ENCODE data around the gene GLYR1. TPM values are rescaled to one million over a fixed set of nuclear protein-coding genes. Genes with fewer than 3 reads are reported as not detected.

Gene GLYR1
- total and polyA plus RNA-seq, 2 of the 4 experiments (the other 2 are of a cell fraction), result 26.0 to 54.2 TPM

DNA sequence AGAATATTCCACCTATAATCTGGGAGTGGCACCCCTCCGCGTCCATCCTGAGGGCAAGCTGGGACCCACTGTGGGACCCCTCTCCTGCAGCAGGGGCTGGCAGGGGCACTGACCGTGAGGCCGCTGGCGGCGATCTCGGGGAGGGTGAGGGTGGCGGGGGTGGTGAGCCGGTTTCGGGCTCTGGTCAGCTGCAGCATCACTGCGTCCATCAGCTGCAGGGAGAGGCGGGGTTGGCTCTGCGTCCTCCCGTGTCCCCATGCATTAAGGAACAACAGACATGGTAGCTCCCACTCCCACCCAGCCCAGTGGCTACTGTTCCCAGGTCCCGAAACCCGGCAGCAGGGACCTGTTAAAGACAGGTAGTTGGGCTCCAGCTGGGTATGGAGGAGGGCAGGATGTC is 48.6 kb downstream of the GLYR1 start:
- Histone ChIP-seq H3K23ac (ENCODE audit: low read depth, low read length) (no peak overlapping the region), H3K27ac (ENCODE audit: insufficient read depth, low read length) (no peak overlapping the region), H3K14ac (replicated peaks; ENCODE audit: low read depth, low read length) (no peak overlapping the region), H3K4ac (ENCODE audit: low read depth, low read length) (no peak overlapping the region), H3K4me3 (ENCODE audit: insufficient read depth, low read depth, low read length) (no peak overlapping the region), H3K79me1 (ENCODE audit: low read depth in 1 of 2, low read length in 2 of 2) (0 out of 4 replicates have a peak, but pooled peaks cover 0 to 7% of the 10 kb centered on the region in 2 experiments), H2AK9ac (replicated peaks; ENCODE audit: low read depth, low read length, poor library complexity) (no peak overlapping the region), H4K5ac (ENCODE audit: low read depth, low read length) (no peak overlapping the region), H4K20me1 (ENCODE audit: insufficient read depth, low read length) (no peaks in the 10 kb centered on the region), H2BK15ac (ENCODE audit: low read depth, low read length) (no peak overlapping the region), H4K8ac (ENCODE audit: low read depth in 2 of 2, low read length in 2 of 2) (no peak overlapping the region), H4K91ac (ENCODE audit: insufficient read depth, low read depth, low read length) (no peak overlapping the region), H2AFZ (replicated peaks; ENCODE audit: low read length, poor library complexity) (no peak overlapping the region), H2AK5ac (ENCODE audit: low read depth, low read length) (no peak overlapping the region), H2BK20ac (ENCODE audit: low read depth, low read length) (no peak overlapping the region), H3K9me1 (ENCODE audit: insufficient read depth, low read length) (no peaks in the 10 kb centered on the region), H3K27me3 (ENCODE audit: control insufficient read depth, insufficient read depth, low read length) (no peaks in the 10 kb centered on the region), H3K4me2 (ENCODE audit: low read depth, low read length) (no peak overlapping the region), H3K9me3 (ENCODE audit: control insufficient read depth, insufficient read depth, low read length) (no peaks in the 10 kb centered on the region), H3K18ac (ENCODE audit: low read depth, low read length) (no peak overlapping the region), H3K36me3 (ENCODE audit: control insufficient read depth, insufficient read depth, low read length) (peaks cover 2% of the 10 kb centered on the region; the same call in 1 of the 2 replicates), H2BK120ac (ENCODE audit: low read depth, low read length) (no peak overlapping the region), H2BK5ac (ENCODE audit: low read depth, low read length, poor library complexity, severe bottlenecking) (no peak overlapping the region), H3K56ac (ENCODE audit: extremely low read depth, insufficient read depth, low read length) (no peak overlapping the region), H3K9ac (ENCODE audit: low read depth, low read length) (no peak overlapping the region), H3K4me1 (ENCODE audit: control insufficient read depth, insufficient read depth, low read length) (peaks cover 5% of the 10 kb centered on the region; the same call in 1 of the 2 replicates)
- dilution Hi-C loops (cut with HindIII; ENCODE audit: low sequenced_read_pairs, unreplicated experiment) (no loop called here), intact Hi-C loops (cut with micrococcal nuclease) (no loop called here), in situ Hi-C loops (cut with MboI; ENCODE audit: low sequenced_read_pairs) (no loop called here)
- WGBS, 2 experiments (ENCODE audit: extremely low coverage in 2 of 2, insufficient read length in 1 of 2), result no CpG with 5 or more reads among the region's 16 CpGs
- TF ChIP-seq RFX5 (IDR thresholded peaks at IDR 0.05; ENCODE audit: low read depth, low read length) (no peak), MAZ (IDR thresholded peaks at IDR 0.05; ENCODE audit: borderline replicate concordance, low read depth, low read length) (no peak), RCOR1 (IDR thresholded peaks at IDR 0.05; ENCODE audit: insufficient replicate concordance, low read length) (no peak), POLR2A (IDR thresholded peaks at IDR 0.05; ENCODE audit: low read depth, low read length) (no peak), CHD1 (IDR thresholded peaks at IDR 0.05; ENCODE audit: low read depth, low read length) (no peak), NFE2L2 (IDR thresholded peaks at IDR 0.05; ENCODE audit: low read depth, low read length) (no peak), SMC3 (IDR thresholded peaks at IDR 0.05; ENCODE audit: low read depth, low read length) (no peak), MXI1 (IDR thresholded peaks at IDR 0.05; ENCODE audit: borderline replicate concordance, low read depth, low read length) (no peak), BHLHE40 (IDR thresholded peaks at IDR 0.05; ENCODE audit: low read depth, low read length) (no peak), MAFK (IDR thresholded peaks at IDR 0.05; ENCODE audit: low read depth, low read length) (no peak), FOS (IDR thresholded peaks at IDR 0.05; ENCODE audit: low read depth, low read length) (no peak)
- TF ChIP-seq, protein P1, sequence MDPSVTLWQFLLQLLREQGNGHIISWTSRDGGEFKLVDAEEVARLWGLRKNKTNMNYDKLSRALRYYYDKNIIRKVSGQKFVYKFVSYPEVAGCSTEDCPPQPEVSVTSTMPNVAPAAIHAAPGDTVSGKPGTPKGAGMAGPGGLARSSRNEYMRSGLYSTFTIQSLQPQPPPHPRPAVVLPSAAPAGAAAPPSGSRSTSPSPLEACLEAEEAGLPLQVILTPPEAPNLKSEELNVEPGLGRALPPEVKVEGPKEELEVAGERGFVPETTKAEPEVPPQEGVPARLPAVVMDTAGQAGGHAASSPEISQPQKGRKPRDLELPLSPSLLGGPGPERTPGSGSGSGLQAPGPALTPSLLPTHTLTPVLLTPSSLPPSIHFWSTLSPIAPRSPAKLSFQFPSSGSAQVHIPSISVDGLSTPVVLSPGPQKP (IDR thresholded peaks at IDR 0.05; ENCODE audit: borderline replicate concordance, low read depth, low read length), result no peak
- POLR2A ChIA-PET (ENCODE audit: unreplicated experiment), result no interaction called here
- BruUV-seq (replicated peaks), result no TSS peak
- DNase-seq, result no peak
- no peak for ATAC-seq (ENCODE audit: low read depth)
- CTCF ChIA-PET, result no interaction called here
